ENCODE results near the gene OR2V1. TPM values are rescaled to one million over a fixed set of nuclear protein-coding genes. Genes with fewer than 3 reads are reported as not detected.

The OR2V1 gene
- total RNA-seq, 1 experiment from 2014 or later, result not detected

GRCh38 chr5:181087309-181087708, 43.7 kb downstream of the OR2V1 start:
- DNase-seq (ENCODE audit: low read depth, low spot score) (no peak), ATAC-seq (no peak)
- Histone ChIP-seq H3K27me3 (ENCODE audit: insufficient read depth, low read length) (no peaks in the 10 kb centered on the region; the same call in 1 of the 2 replicates), H3K9me2 (ENCODE audit: insufficient read depth) (no peaks in the 10 kb centered on the region), H3K9ac (ENCODE audit: low read length) (no peak overlapping the region), H3K9me3 (ENCODE audit: control insufficient read depth in 1 of 2, insufficient read depth in 1 of 2, low read depth in 1 of 2, low read length in 2 of 2) (no peaks in the 10 kb centered on the region), H2AFZ (ENCODE audit: low read depth, low read length, poor library complexity, severe bottlenecking) (no peak overlapping the region), H3K4me3 (replicated peaks in 1 of 2; ENCODE audit: low read depth in 1 of 2, low read length in 2 of 2) (no peak overlapping the region), H3K36me3 (ENCODE audit: control insufficient read depth in 1 of 2, insufficient read depth in 2 of 2, low read length in 2 of 2) (no peaks in the 10 kb centered on the region), H3K4me2 (ENCODE audit: low read length) (no peak overlapping the region), H4K20me1 (ENCODE audit: insufficient read depth) (no peaks in the 10 kb centered on the region), H3K4me1 (ENCODE audit: control insufficient read depth in 1 of 2, insufficient read depth in 2 of 2, low read length in 2 of 2) (no peaks in the 10 kb centered on the region), H3K27ac (ENCODE audit: low read depth, low read length) (no peak overlapping the region), H3K79me2 (ENCODE audit: insufficient read depth, low read length) (no peaks in the 10 kb centered on the region)
- CTCF ChIA-PET, result interaction anchor here (1.6 to 1.7 kb wide), 2 partner anchors 214 to 218 kb away, joined by 3 to 8 read pairs; no protein-coding TSS in a partner anchor
- RAD21 ChIA-PET (ENCODE audit: low non-redundant PET in 1 of 2, low total read pairs in 2 of 2, uncharacterized antibody in 2 of 2, unreplicated experiment in 2 of 2), result no interaction called here
- TF ChIP-seq RAD21 (IDR thresholded peaks at IDR 0.05; ENCODE audit: low read depth), result no peak
- POLR2A ChIA-PET, result no interaction called here
- no TSS peak for BruUV-seq (replicated peaks)
- intact Hi-C loops (cut with micrococcal nuclease), result no loop called here

- no peaks in the 10 kb centered on the region for H3K4me1 ChIP-seq (ENCODE audit: control insufficient read depth in 1 of 2, insufficient read depth in 2 of 2, low read length in 2 of 2)
- no peak overlapping the region for H3K27ac ChIP-seq (ENCODE audit: low read depth, low read length)
- no peaks in the 10 kb centered on the region; the same call in 1 of the 2 replicates for H3K27me3 ChIP-seq (ENCODE audit: insufficient read depth, low read length)
- no peak overlapping the region for H3K4me3 ChIP-seq (replicated peaks in 1 of 2; ENCODE audit: low read depth in 1 of 2, low read length in 2 of 2)
- no peak overlapping the region for H3K4me2 ChIP-seq (ENCODE audit: low read length)
- no peaks in the 10 kb centered on the region for H3K9me3 ChIP-seq (ENCODE audit: control insufficient read depth in 1 of 2, insufficient read depth in 1 of 2, low read depth in 1 of 2, low read length in 2 of 2)
- no peaks in the 10 kb centered on the region for H4K20me1 ChIP-seq (ENCODE audit: insufficient read depth)
- no peak overlapping the region for H2AFZ ChIP-seq (ENCODE audit: low read depth, low read length, poor library complexity, severe bottlenecking)
- H3K36me3 ChIP-seq (ENCODE audit: control insufficient read depth in 1 of 2, insufficient read depth in 2 of 2, low read length in 2 of 2), result no peaks in the 10 kb centered on the region
- intact Hi-C loops (cut with micrococcal nuclease), result no loop called here
- H3K79me2 ChIP-seq (ENCODE audit: insufficient read depth, low read length), result no peaks in the 10 kb centered on the region
- CTCF ChIA-PET, result no interaction called here
- POLR2A ChIA-PET, result no interaction called here
- no peak for DNase-seq (ENCODE audit: low read depth, low spot score)
- no TSS peak for BruUV-seq (replicated peaks)
- H3K9ac ChIP-seq (ENCODE audit: low read length), result no peak overlapping the region
- H3K9me2 ChIP-seq (ENCODE audit: insufficient read depth), result no peaks in the 10 kb centered on the region
- RAD21 ChIA-PET (ENCODE audit: low non-redundant PET in 1 of 2, low total read pairs in 2 of 2, uncharacterized antibody in 2 of 2, unreplicated experiment in 2 of 2), result no interaction called here
- ATAC-seq, result no peak
- TF ChIP-seq SIN3A (IDR thresholded peaks at IDR 0.05; ENCODE audit: low read depth), result no peak
- no peak for TF ChIP-seq JUND (IDR thresholded peaks at IDR 0.05)
- TF ChIP-seq ZNF274 (IDR thresholded peaks at IDR 0.05; ENCODE audit: low read depth, low read length), result no peak
- no peak for TF ChIP-seq SRF (IDR thresholded peaks at IDR 0.05; ENCODE audit: low read depth)
- no peak for TF ChIP-seq RAD21 (IDR thresholded peaks at IDR 0.05; ENCODE audit: low read depth)
- no peak for TF ChIP-seq ATF3 (IDR thresholded peaks at IDR 0.05)
- no peak for TF ChIP-seq EZH2phosphoT487 (IDR thresholded peaks at IDR 0.05; ENCODE audit: borderline replicate concordance)
- TF ChIP-seq POLR2A (IDR thresholded peaks at IDR 0.05; ENCODE audit: borderline replicate concordance, extremely low read depth, insufficient read depth, insufficient read length), result no peak
- TF ChIP-seq ELF1 (IDR thresholded peaks at IDR 0.05; ENCODE audit: borderline replicate concordance, low read depth), result no peak
- no peak for TF ChIP-seq POLR2AphosphoS5 (IDR thresholded peaks at IDR 0.05; ENCODE audit: low read depth, low read length)
- TF ChIP-seq REST (IDR thresholded peaks at IDR 0.05; ENCODE audit: low read depth), result no peak
- TF ChIP-seq ZBTB33 (IDR thresholded peaks at IDR 0.05; ENCODE audit: extremely low read depth, insufficient replicate concordance, low read length), result no peak
- TF ChIP-seq MAX (IDR thresholded peaks at IDR 0.05), result no peak
- TF ChIP-seq EZH2 (IDR thresholded peaks at IDR 0.05), result no peak
- TF ChIP-seq CBX3 (IDR thresholded peaks at IDR 0.05; ENCODE audit: low read depth), result no peak
- TF ChIP-seq SP1 (IDR thresholded peaks at IDR 0.05; ENCODE audit: low read depth), result no peak
Measured at GRCh38 chr5:181086884-181087205, 44.1 kb downstream of the OR2V1 start.
